Measurements from ENCODE around the gene ZAR1. TPM values are rescaled to one million over a fixed set of nuclear protein-coding genes. Genes with fewer than 3 reads are reported as not detected.

Gene ZAR1
- total RNA-seq, 1 donor from 2014 or later = not detected

Other genes starting within 250 kb of the ZAR1 start
- gene TEC, start 220.4 kb upstream of the ZAR1 start, total RNA-seq = 1.1 and 1.3 TPM in 2 replicates
- 71.4 and 79.4 TPM in 2 replicates for gene SLAIN2, start 148.7 kb upstream of the ZAR1 start, total RNA-seq
- 0.10 TPM in 1 of 2 replicates, not detected in the other for gene SLC10A4, start 6.9 kb upstream of the ZAR1 start, total RNA-seq

All from activated T-helper 1 cell treated with anti-CD3 and anti-CD28 coated beads, Interleukin-12 subunit alpha, Interleukin-12 subunit beta, Interleukin-2, Interleukin-4 antibody, amounts not matched to agents 30 ng/mL and 10 ng/mL and 1 ng/mL, durations not matched to agents 14 hours and 24 hours and 36 hours (primary cell).